A549 (cell line): ENCODE measurements around the gene HSD11B1. TPM values are rescaled to one million over a fixed set of nuclear protein-coding genes. Genes with fewer than 3 reads are reported as not detected.

Experiments
- ATAC-seq, 2 experiments: fragments of 200-7000 bp in 1 of 2; fragments of >200 bp in 1 of 2; cut with Nextera tagmentation in 1 of 2; cut with Tn5 transposase in 1 of 2; 3 replicates each; pipeline versions ENCODE4 v1.8.0 to v1.9.1; 2018 to 2020; ENCODE audit warnings: mild to moderate bottlenecking in 1 of 2, moderate library complexity in 1 of 2
- CTCF ChIA-PET: fragments of 300-600 bp; sonication (Branson Sonifier 250); formaldehyde crosslinking; extraction: SDS; loops from one replicate; lab custom pipeline; 2021; ENCODE audit warnings: antibody characterized with exemption, inconsistent platforms; lab: Yijun Ruan, JAX
- POLR2A ChIA-PET: fragments of 350-600 bp; formaldehyde crosslinking; extraction: SDS; loops from one replicate; lab custom pipeline; 2021; ENCODE audit warnings: antibody characterized with exemption, inconsistent platforms; lab: Yijun Ruan, JAX
- DNase-seq, 2 experiments: peaks; one replicate each; pipeline versions ENCODE4 v3.0.0 to v3.0.0-alpha.2; 2011 to 2016; ENCODE audit warnings: low read depth in 1 of 2, low spot score in 1 of 2
- FAIRE-seq: peaks from 2 replicates; lab custom pipeline; 2011; peaks lifted over from hg19 to GRCh38; lab: Jason Lieb, UNC
- H3K27ac ChIP-seq, 2 experiments: fragments of >200 bp; sonication (Bioruptor Twin); formaldehyde crosslinking; 3 replicates each; pipeline ENCODE4 v1.5.1; 2016 to 2017
- H3K4me1 ChIP-seq: fragments of >200 bp; sonication (Bioruptor Twin); formaldehyde crosslinking; 3 replicates; pipeline ENCODE4 v1.6.1; 2016
- H3K4me2 ChIP-seq: fragments of >200 bp; sonication (Bioruptor Twin); formaldehyde crosslinking; 3 replicates; pipeline ENCODE4 v1.6.1; 2016
- H3K4me3 ChIP-seq: fragments of >200 bp; sonication (Bioruptor Twin); formaldehyde crosslinking; 3 replicates; pipeline ENCODE4 v1.5.1; 2016
- H3K9me3 ChIP-seq: fragments of >200 bp; sonication (Bioruptor Twin); formaldehyde crosslinking; 3 replicates; pipeline ENCODE4 v1.6.1; 2016
- CBX2 ChIP-seq: fragments of 200-600 bp; sonication (generic); IDR thresholded peaks from 2 replicates; pipeline ENCODE4 v1.6.1; 2016; ENCODE audit warnings: low read depth, mild to moderate bottlenecking, borderline replicate concordance
- CHD2 ChIP-seq: fragments of 150-350 bp; IDR thresholded peaks from 2 replicates; pipeline ENCODE4 v1.6.1; 2014; ENCODE audit warnings: low read length; ENCODE audit not compliant: partially characterized antibody
- CHD4 ChIP-seq: fragments of 200-600 bp; sonication (generic); IDR thresholded peaks from 2 replicates; pipeline ENCODE4 v1.6.1; 2016; ENCODE audit warnings: antibody characterized with exemption, mild to moderate bottlenecking, borderline replicate concordance
- EHMT2 ChIP-seq: fragments of 200-600 bp; sonication (generic); IDR thresholded peaks from 2 replicates; pipeline ENCODE4 v1.6.1; 2016; ENCODE audit warnings: antibody characterized with exemption, low read depth, mild to moderate bottlenecking, moderate library complexity
- GATA3 ChIP-seq: IDR thresholded peaks from 2 replicates; pipeline ENCODE4 v1.6.1; 2012; ENCODE audit warnings: borderline replicate concordance
- HDAC2 ChIP-seq: fragments of 200-600 bp; sonication (generic); IDR thresholded peaks from 2 replicates; pipeline ENCODE4 v1.6.1; 2016
- HEYL ChIP-seq: fragments of 250-450 bp; sonication (Bioruptor Pico); IDR thresholded peaks from 2 replicates; pipeline ENCODE4 v1.8.0; 2021; ENCODE audit warnings: mild to moderate bottlenecking, moderate library complexity
- HOXA7 ChIP-seq: fragments of 250-450 bp; sonication (Bioruptor Pico); IDR thresholded peaks from 2 replicates; pipeline ENCODE4 v1.5.0; 2020; ENCODE audit warnings: mild to moderate bottlenecking, moderate library complexity
- HOXB5 ChIP-seq: fragments of 250-450 bp; sonication (Bioruptor Pico); IDR thresholded peaks from 2 replicates; pipeline ENCODE4 v1.5.0; 2020; ENCODE audit warnings: mild to moderate bottlenecking, moderate library complexity
- NFE2L2 ChIP-seq: fragments of 150-350 bp; conservative IDR thresholded peaks from 2 replicates; pipeline ENCODE4 v1.6.1; 2014; ENCODE audit warnings: low read length
- PHF8 ChIP-seq: fragments of 200-600 bp; sonication (generic); IDR thresholded peaks from 2 replicates; pipeline ENCODE4 v1.6.1; 2016; ENCODE audit warnings: low read depth, mild to moderate bottlenecking, antibody characterized with exemption, moderate library complexity, borderline replicate concordance
- POLR2A ChIP-seq: IDR thresholded peaks from 2 replicates; pipeline ENCODE4 v1.6.1; 2012; ENCODE audit warnings: mild to moderate bottlenecking, low read length
- POLR2AphosphoS2 ChIP-seq: conservative IDR thresholded peaks from 2 replicates; pipeline ENCODE4 v1.6.1; 2012; ENCODE audit warnings: low read length, improper control_type of control experiment, inconsistent platforms
- RARB ChIP-seq: fragments of 250-450 bp; sonication (Bioruptor Pico); IDR thresholded peaks from 2 replicates; pipeline ENCODE4 v1.8.0; 2021; ENCODE audit warnings: mild to moderate bottlenecking, moderate library complexity
- SREBF2 ChIP-seq: fragments of 450-650 bp; IDR thresholded peaks from 2 replicates; pipeline ENCODE4 v1.6.1; 2014; ENCODE audit warnings: mild to moderate bottlenecking, moderate library complexity
- ZFP36 ChIP-seq: fragments of 450-650 bp; IDR thresholded peaks from 2 replicates; pipeline ENCODE4 v1.6.1; 2014; ENCODE audit warnings: borderline replicate concordance; ENCODE audit not compliant: partially characterized antibody
- ZNF302 ChIP-seq: fragments of 250-450 bp; sonication (Bioruptor Pico); IDR thresholded peaks from 2 replicates; pipeline ENCODE4 v1.9.0; 2021; ENCODE audit warnings: inconsistent platforms, mild to moderate bottlenecking, moderate library complexity
- WGBS: methylation state at CpG from one replicate; pipeline ENCODE4 v1.1.6; 2017; ENCODE audit errors: missing lambda C conversion rate; 5-methylcytosine and 5-hydroxymethylcytosine counted together
- polyA plus RNA-seq, 4 experiments: library from polyadenylated mRNA; depleted of rRNA in 3 of 4; stranded (reverse); fragments of >200 nt; fragmentation: RNase III in 1 of 4; extraction: RNeasy Plus Mini Kit Qiagen cat#74134 plus additional on column Dnase treatment in 1 of 4; gene quantifications; 2 replicates in 3 of 4; 3 replicates in 1 of 4; pipeline ENCODE4 v1.2.3, GENCODE V29; 2011 to 2017
- TF ChIP-seq, protein P1 (sequence below): IDR thresholded peaks from 2 replicates; pipeline ENCODE4 v1.6.1; 2012; ENCODE audit warnings: low read depth, borderline replicate concordance
- TF ChIP-seq, protein P2 (sequence below): fragments of >200 bp; sonication (Bioruptor Twin); formaldehyde crosslinking; IDR thresholded peaks from 3 replicates; pipeline ENCODE4 v1.6.1; 2016
- TF ChIP-seq, protein P3 (sequence below): fragments of 200-600 bp; sonication (generic); IDR thresholded peaks from 2 replicates; pipeline ENCODE4 v1.6.1; 2016; ENCODE audit warnings: antibody characterized with exemption, mild to moderate bottlenecking, moderate library complexity

The HSD11B1 gene
- polyA plus RNA-seq, 2 of the 4 experiments (the other 2 are of a cell fraction): not detected

DNA sequence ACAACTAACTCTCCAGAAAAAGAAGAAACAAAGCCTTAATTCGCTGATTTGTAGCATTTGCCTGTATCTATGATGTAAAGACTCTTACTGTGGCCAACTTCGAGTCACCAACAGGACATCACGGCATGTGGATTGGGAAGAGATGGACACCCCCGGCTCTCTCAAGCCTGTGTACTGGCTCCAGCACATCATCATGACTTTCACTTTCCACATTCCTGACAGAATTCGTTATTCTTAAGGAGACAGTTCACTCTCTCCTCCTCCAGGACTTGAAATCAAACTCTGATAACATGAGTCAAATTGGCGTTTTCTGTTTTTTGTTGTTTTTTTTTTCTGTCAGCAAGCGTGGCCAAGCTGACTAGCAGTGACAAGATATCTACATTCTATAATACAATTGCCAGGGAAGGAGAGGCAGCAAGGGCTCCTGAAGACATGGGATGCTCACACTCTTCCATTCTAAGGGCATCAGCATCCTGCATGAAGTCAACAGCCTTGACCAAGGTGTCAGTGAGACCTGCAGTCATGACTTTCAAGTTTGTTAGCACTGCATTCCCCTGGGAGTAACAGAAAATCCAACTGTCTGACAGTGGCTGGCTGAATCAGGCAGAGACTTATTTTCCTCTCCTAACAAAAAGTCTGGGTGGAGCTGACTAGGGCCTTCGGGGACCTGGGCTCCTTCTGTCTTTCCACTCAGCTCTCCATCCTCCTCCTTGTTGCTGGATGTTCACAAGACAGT, 37.9 kb downstream of the HSD11B1 start:
- no peaks in the 10 kb centered on the region for H3K9me3 ChIP-seq
- H3K4me2 ChIP-seq: peak overlapping the region; percentile 12; the same call in 1 of the 3 replicates
- no peak for ATAC-seq
- DNase-seq: no peak
- H3K4me3 ChIP-seq: no peak overlapping the region
- ChIA-PET CTCF (interaction anchor here (0.9 to 2.7 kb wide), 2 partner anchors 9 to 14 kb away, joined by 4 to 7 read pairs; no protein-coding TSS in a partner anchor), POLR2A (no interaction called here)
- TF ChIP-seq HEYL (CRISPR knock-in tag) (no peak), PHF8 (no peak), NFE2L2 (peak; percentile 20; the same call in 1 of the 2 replicates), HOXB5 (CRISPR knock-in tag) (no peak)
- peaks cover 11% of the 10 kb centered on the region; the same call in 1 of the 3 replicates for H3K4me1 ChIP-seq
- no peak for FAIRE-seq
- 34% methylated on average over 8 of the region's 8 CpGs for WGBS
- H3K27ac ChIP-seq: no peak overlapping the region

DNA sequence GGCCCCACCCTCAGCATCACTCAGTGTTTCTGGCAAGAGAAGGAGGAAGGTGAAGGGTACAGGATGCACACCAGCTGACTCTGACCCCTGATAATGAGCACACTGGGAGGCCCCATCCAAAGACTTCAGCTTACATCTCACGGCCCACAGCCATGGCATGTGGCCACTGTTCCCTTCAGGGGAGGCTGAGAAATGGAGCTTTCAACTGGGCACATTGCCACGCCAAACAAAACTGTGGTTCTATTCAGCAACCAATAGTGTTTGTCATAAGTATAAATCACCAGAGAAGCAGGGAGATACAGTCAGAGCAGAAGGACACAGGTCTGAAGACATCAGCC, 38.5 kb downstream of the HSD11B1 start:
- no peak for ATAC-seq

More for the DNA sequence above, 38.5 kb downstream of the HSD11B1 start:
- no peak overlapping the region for H3K4me2 ChIP-seq
- POLR2A ChIA-PET: no interaction called here
- CTCF ChIA-PET: interaction anchor here (0.9 to 2.7 kb wide), 2 partner anchors 9 to 15 kb away, joined by 4 to 7 read pairs; no protein-coding TSS in a partner anchor
- no peak for TF ChIP-seq HDAC2
- TF ChIP-seq CHD2: no peak
- no peak for TF ChIP-seq POLR2A
- TF ChIP-seq HOXB5 (CRISPR knock-in tag): no peak
- TF ChIP-seq CBX2: no peak
- no peak for TF ChIP-seq HOXA7 (CRISPR knock-in tag)
- TF ChIP-seq ZFP36: no peak
- TF ChIP-seq ZNF302 (CRISPR knock-in tag): no peak
- no peak for TF ChIP-seq RARB (CRISPR knock-in tag)
- no peak for TF ChIP-seq GATA3
- no peak for TF ChIP-seq CHD4
- TF ChIP-seq EHMT2: no peak
- TF ChIP-seq, protein P1, sequence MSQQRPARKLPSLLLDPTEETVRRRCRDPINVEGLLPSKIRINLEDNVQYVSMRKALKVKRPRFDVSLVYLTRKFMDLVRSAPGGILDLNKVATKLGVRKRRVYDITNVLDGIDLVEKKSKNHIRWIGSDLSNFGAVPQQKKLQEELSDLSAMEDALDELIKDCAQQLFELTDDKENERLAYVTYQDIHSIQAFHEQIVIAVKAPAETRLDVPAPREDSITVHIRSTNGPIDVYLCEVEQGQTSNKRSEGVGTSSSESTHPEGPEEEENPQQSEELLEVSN: no peak
- TF ChIP-seq SREBF2: no peak
- TF ChIP-seq, protein P2, sequence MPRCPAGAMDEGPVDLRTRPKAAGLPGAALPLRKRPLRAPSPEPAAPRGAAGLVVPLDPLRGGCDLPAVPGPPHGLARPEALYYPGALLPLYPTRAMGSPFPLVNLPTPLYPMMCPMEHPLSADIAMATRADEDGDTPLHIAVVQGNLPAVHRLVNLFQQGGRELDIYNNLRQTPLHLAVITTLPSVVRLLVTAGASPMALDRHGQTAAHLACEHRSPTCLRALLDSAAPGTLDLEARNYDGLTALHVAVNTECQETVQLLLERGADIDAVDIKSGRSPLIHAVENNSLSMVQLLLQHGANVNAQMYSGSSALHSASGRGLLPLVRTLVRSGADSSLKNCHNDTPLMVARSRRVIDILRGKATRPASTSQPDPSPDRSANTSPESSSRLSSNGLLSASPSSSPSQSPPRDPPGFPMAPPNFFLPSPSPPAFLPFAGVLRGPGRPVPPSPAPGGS: no peak
- TF ChIP-seq, protein P3, sequence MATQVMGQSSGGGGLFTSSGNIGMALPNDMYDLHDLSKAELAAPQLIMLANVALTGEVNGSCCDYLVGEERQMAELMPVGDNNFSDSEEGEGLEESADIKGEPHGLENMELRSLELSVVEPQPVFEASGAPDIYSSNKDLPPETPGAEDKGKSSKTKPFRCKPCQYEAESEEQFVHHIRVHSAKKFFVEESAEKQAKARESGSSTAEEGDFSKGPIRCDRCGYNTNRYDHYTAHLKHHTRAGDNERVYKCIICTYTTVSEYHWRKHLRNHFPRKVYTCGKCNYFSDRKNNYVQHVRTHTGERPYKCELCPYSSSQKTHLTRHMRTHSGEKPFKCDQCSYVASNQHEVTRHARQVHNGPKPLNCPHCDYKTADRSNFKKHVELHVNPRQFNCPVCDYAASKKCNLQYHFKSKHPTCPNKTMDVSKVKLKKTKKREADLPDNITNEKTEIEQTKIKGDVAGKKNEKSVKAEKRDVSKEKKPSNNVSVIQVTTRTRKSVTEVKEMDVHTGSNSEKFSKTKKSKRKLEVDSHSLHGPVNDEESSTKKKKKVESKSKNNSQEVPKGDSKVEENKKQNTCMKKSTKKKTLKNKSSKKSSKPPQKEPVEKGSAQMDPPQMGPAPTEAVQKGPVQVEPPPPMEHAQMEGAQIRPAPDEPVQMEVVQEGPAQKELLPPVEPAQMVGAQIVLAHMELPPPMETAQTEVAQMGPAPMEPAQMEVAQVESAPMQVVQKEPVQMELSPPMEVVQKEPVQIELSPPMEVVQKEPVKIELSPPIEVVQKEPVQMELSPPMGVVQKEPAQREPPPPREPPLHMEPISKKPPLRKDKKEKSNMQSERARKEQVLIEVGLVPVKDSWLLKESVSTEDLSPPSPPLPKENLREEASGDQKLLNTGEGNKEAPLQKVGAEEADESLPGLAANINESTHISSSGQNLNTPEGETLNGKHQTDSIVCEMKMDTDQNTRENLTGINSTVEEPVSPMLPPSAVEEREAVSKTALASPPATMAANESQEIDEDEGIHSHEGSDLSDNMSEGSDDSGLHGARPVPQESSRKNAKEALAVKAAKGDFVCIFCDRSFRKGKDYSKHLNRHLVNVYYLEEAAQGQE: no peak
- no peak for TF ChIP-seq POLR2AphosphoS2
- H3K4me3 ChIP-seq: no peak overlapping the region
- no peaks in the 10 kb centered on the region for H3K9me3 ChIP-seq
- no peak for DNase-seq
- no peak overlapping the region for H3K27ac ChIP-seq
- FAIRE-seq: no peak
- WGBS: 44% methylated on average over 2 of the region's 2 CpGs
- peaks cover 11% of the 10 kb centered on the region; the same call in 1 of the 3 replicates for H3K4me1 ChIP-seq
